ENCODE results near the gene PDE1A.

Gene PDE1A

GRCh38 chr2:182259629-182260150 is 167.1 kb downstream of the PDE1A start:
- TF ChIP-seq CTCF (IDR thresholded peaks at IDR 0.05; ENCODE audit: low read depth, low read length) = no peak
- peak; percentile 74 for DNase-seq (ENCODE audit: low read depth, low spot score)
- in situ Hi-C loops (cut with HindIII; ENCODE audit: low sequenced_read_pairs) = no loop called here
- H3K4me3 ChIP-seq (ENCODE audit: low read depth, low read length) = no peak overlapping the region

- in situ Hi-C loops (cut with HindIII; ENCODE audit: low sequenced_read_pairs) = no loop called here
- no peak overlapping the region for H3K4me3 ChIP-seq (ENCODE audit: low read depth, low read length)
- DNase-seq (ENCODE audit: low read depth, low spot score) = no peak
- TF ChIP-seq CTCF (IDR thresholded peaks at IDR 0.05; ENCODE audit: low read depth, low read length) = no peak
Observed at GRCh38 chr2:182252534-182252933, 174.3 kb downstream of the PDE1A start.

- no peak for TF ChIP-seq CTCF (IDR thresholded peaks at IDR 0.05; ENCODE audit: low read depth, low read length)
- DNase-seq (ENCODE audit: low read depth, low spot score) = no peak
- in situ Hi-C loops (cut with HindIII; ENCODE audit: low sequenced_read_pairs) = no loop called here
- H3K4me3 ChIP-seq (ENCODE audit: low read depth, low read length) = no peak overlapping the region
Observed at GRCh38 chr2:182248898-182249297, 177.9 kb downstream of the PDE1A start.

GRCh38 chr2:182248362-182248761 is 178.5 kb downstream of the PDE1A start:
- no peak overlapping the region for H3K4me3 ChIP-seq (ENCODE audit: low read depth, low read length)
- no peak for DNase-seq (ENCODE audit: low read depth, low spot score)
- in situ Hi-C loops (cut with HindIII; ENCODE audit: low sequenced_read_pairs) = no loop called here
- TF ChIP-seq CTCF (IDR thresholded peaks at IDR 0.05; ENCODE audit: low read depth, low read length) = no peak

GRCh38 chr2:182247831-182248230 is 179.0 kb downstream of the PDE1A start:
- in situ Hi-C loops (cut with HindIII; ENCODE audit: low sequenced_read_pairs) = no loop called here

GRCh38 chr2:182245963-182246362 is 180.9 kb downstream of the PDE1A start:
- in situ Hi-C loops (cut with HindIII; ENCODE audit: low sequenced_read_pairs) = no loop called here
- no peak for TF ChIP-seq CTCF (IDR thresholded peaks at IDR 0.05; ENCODE audit: low read depth, low read length)
- H3K4me3 ChIP-seq (ENCODE audit: low read depth, low read length) = no peak overlapping the region
- DNase-seq (ENCODE audit: low read depth, low spot score) = no peak

More at GRCh38 chr2:182247831-182248230, 179.0 kb downstream of the PDE1A start:
- DNase-seq (ENCODE audit: low read depth, low spot score) = no peak
- no peak for TF ChIP-seq CTCF (IDR thresholded peaks at IDR 0.05; ENCODE audit: low read depth, low read length)
- H3K4me3 ChIP-seq (ENCODE audit: low read depth, low read length) = no peak overlapping the region

GRCh38 chr2:182242609-182243008 is 184.2 kb downstream of the PDE1A start:
- no peak for TF ChIP-seq CTCF (IDR thresholded peaks at IDR 0.05; ENCODE audit: low read depth, low read length)
- DNase-seq (ENCODE audit: low read depth, low spot score) = no peak
- no peak overlapping the region for H3K4me3 ChIP-seq (ENCODE audit: low read depth, low read length)
- in situ Hi-C loops (cut with HindIII; ENCODE audit: low sequenced_read_pairs) = no loop called here

Data from astrocyte of the spinal cord (primary cell).